ENCODE measurements around the gene PICALM. TPM values are rescaled to one million over a fixed set of nuclear protein-coding genes. Genes with fewer than 3 reads are reported as not detected.

Gene PICALM
- polyA plus RNA-seq, 2 of the 4 experiments (the other 2 are of a cell fraction) = 113 to 195 TPM

- H3K27ac ChIP-seq = no peak overlapping the region
- peak; percentile 85 to 90 for ATAC-seq
- H3K4me2 ChIP-seq = peak overlapping the region; percentile 48
- no peak overlapping the region for H3K4me3 ChIP-seq
- DNase-seq (ENCODE audit: low read depth in 1 of 2, low spot score in 1 of 2) = peak; percentile 63 to 85
- WGBS (ENCODE audit: missing lambda C conversion rate) = 9% methylated on average over 2 of the region's 2 CpGs
- TF ChIP-seq RAD21 (conservative IDR thresholded peaks at IDR 0.05 in 1 of 2, IDR thresholded peaks at IDR 0.05 in 1 of 2) (peak; percentile 84 to 85), E2F6 (IDR thresholded peaks at IDR 0.05; ENCODE audit: borderline replicate concordance, low read depth) (no peak), FOSL2 (IDR thresholded peaks at IDR 0.05) (no peak), FOSL2 (CRISPR knock-in tag; IDR thresholded peaks at IDR 0.05) (no peak), SMC3 (IDR thresholded peaks at IDR 0.05) (peak; percentile 82), CTCF (IDR thresholded peaks at IDR 0.05) (peak; percentile 97)
- ChIA-PET POLR2A (interaction anchor here (1.0 to 1.5 kb wide), 3 partner anchors 27 to 203 kb away, joined by 3 to 5 read pairs (median 3); partner anchors contain the start of genes EED and PICALM), CTCF (interaction anchor here (0.6 to 4.6 kb wide), 63 partner anchors 9 to 353 kb away, joined by 3 to 79 read pairs (median 4); partner anchors contain the start of genes CCDC83 and PICALM)
- peak; percentile 97 for FAIRE-seq
- H3K4me1 ChIP-seq = peaks cover 34% of the 10 kb centered on the region
- H3K9me3 ChIP-seq = no peaks in the 10 kb centered on the region
Measured at GRCh38 chr11:86041975-86042378, 26.9 kb downstream of the PICALM start.

- FAIRE-seq (no peak), ATAC-seq (no peak), DNase-seq (ENCODE audit: low read depth in 1 of 2, low spot score in 1 of 2) (no peak)
- TF ChIP-seq SREBF2 (IDR thresholded peaks at IDR 0.05) (no peak), HES2 (IDR thresholded peaks at IDR 0.05) (no peak), EHF (CRISPR knock-in tag; IDR thresholded peaks at IDR 0.05) (no peak), NR3C1 (IDR thresholded peaks at IDR 0.05) (no peak), HMGXB4 (CRISPR knock-in tag; IDR thresholded peaks at IDR 0.05; ENCODE audit: borderline replicate concordance) (no peak), E2F6 (IDR thresholded peaks at IDR 0.05; ENCODE audit: borderline replicate concordance, low read depth) (no peak), BCL3 (IDR thresholded peaks at IDR 0.05) (no peak), CHD4 (IDR thresholded peaks at IDR 0.05; ENCODE audit: borderline replicate concordance) (no peak), RFX5 (IDR thresholded peaks at IDR 0.05) (no peak), JUNB (IDR thresholded peaks at IDR 0.05) (no peak), ESRRA (IDR thresholded peaks at IDR 0.05; ENCODE audit: borderline replicate concordance, low read length) (no peak), CEBPB (IDR thresholded peaks at IDR 0.05) (no peak), NFE2L2 (conservative IDR thresholded peaks at IDR 0.05; ENCODE audit: low read length) (no peak)
- no peak overlapping the region for H3K4me3 ChIP-seq
- H3K27ac ChIP-seq = no peak overlapping the region
- WGBS (ENCODE audit: missing lambda C conversion rate) = 83% methylated on average over 2 of the region's 2 CpGs
- peak overlapping the region; percentile 48 for H3K4me2 ChIP-seq
- CTCF ChIA-PET = interaction anchor here (0.6 to 4.6 kb wide), 55 partner anchors 10 to 354 kb away, joined by 3 to 79 read pairs (median 4); partner anchors contain the start of genes CCDC83 and PICALM
- POLR2A ChIA-PET = interaction anchor here (1.0 to 1.5 kb wide), 3 partner anchors 28 to 204 kb away, joined by 3 to 5 read pairs (median 3); partner anchors contain the start of genes EED and PICALM
- H3K4me1 ChIP-seq = peaks cover 30% of the 10 kb centered on the region
- H3K9me3 ChIP-seq = no peaks in the 10 kb centered on the region
Measured at GRCh38 chr11:86040919-86041850, 27.7 kb downstream of the PICALM start.

All from A549 (cell line).